Right lung (tissue), 5 donors: ENCODE data around the gene ZFPM1. TPM values are rescaled to one million over a fixed set of nuclear protein-coding genes. Genes with fewer than 3 reads are reported as not detected.

Experiments
- DNase-seq, 2 donors: peaks; one replicate each; pipeline ENCODE4 v3.0.0-alpha.2; 2013
- polyA plus RNA-seq, 5 donors: library from polyadenylated mRNA; unstranded; fragments of 120-200 nt; gene quantifications; one replicate each; pipeline versions ENCODE4 v1.2.1 to v1.2.3, GENCODE V29; 2013; ENCODE audit warnings: inconsistent platforms in 1 of 5, low replicate concordance in 1 of 5; ENCODE audit not compliant: insufficient read length in 5 of 5, insufficient read depth in 1 of 5

The ZFPM1 gene
- polyA plus RNA-seq, 5 donors = 2.1 to 5.5 (median 2.8) TPM

DNA sequence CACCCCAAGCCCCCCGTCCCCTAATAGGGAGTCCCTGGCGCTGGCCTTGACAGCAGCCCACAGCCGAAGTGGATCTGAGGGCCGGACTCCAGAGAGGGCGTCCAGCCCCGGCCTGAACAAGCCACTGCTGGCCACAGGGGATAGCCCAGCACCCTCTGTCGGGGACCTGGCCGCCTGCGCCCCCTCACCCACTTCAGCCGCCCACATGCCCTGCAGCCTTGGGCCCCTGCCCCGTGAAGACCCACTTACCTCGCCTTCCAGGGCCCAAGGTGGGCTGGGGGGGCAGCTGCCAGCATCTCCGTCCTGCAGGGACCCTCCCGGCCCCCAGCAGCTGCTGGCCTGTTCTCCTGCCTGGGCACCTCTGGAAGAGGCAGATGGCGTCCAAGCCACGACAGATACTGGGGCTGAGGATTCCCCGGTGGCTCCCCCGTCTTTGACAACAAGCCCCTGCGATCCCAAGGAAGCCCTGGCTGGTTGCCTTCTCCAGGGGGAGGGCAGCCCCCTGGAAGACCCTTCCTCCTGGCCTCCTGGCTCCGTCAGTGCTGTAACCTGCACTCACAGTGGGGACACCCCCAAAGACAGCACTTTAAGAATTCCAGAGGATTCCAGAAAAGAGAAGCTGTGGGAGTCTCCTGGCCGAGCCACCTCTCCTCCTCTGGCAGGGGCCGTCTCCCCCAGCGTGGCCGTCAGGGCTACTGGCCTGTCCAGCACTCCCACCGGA, 19.3 kb upstream of the ZFPM1 start:
- DNase-seq = no peak

DNA sequence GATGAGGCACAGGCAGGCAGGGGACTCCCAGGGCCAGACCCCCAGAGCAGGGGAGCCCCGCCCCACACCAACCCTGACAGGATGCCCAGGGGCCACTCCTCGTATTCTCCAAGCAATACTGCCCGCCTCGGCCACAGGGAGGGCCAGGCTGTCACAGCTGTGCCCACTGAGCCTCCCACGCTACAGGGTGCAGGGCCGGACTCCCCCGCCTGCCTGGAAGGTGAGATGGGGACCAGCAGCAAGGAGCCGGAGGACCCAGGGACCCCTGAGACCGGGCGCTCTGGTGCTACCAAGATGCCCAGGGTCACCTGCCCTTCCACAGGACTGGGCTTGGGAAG, 18.8 kb upstream of the ZFPM1 start:
- DNase-seq = no peak

GRCh38 chr16:88434746-88435145, 18.3 kb upstream of the ZFPM1 start:
- no peak for DNase-seq

DNA sequence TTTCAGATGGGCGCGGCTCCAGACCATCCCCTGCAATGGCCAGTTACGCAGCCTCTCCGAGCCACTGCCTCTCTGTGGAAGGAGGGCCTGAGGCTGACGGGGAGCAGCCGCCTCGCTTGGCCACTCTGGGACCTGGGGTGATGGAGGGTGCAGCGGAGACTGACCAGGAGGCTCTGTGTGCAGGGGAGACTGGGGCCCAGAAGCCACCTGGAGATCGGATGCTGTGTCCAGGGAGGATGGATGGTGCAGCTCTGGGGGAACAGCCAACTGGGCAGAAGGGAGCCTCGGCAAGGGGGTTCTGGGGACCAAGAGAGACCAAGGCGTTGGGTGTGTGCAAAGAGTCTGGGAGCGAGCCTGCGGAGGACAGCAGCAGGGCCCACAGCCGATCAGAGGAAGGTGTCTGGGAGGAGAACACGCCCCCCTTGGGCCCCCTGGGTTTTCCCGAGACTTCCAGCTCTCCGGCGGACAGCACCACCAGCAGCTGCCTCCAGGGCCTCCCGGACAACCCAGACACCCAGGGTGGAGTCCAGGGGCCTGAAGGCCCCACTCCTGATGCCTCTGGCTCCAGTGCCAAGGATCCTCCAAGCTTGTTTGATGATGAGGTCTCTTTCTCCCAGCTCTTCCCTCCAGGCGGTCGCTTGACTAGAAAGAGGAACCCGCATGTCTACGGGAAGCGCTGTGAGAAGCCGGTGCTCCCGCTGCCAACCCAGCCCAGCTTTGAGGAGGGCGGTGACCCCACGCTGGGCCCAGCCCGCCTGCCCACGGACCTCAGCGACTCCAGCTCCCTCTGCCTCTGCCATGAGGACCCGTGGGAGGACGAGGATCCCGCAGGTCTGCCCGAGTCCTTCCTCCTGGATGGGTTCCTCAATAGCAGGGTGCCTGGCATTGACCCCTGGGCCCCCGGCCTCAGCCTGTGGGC, 17.4 kb upstream of the ZFPM1 start:
- no peak for DNase-seq

GRCh38 chr16:88436796-88437195, 16.3 kb upstream of the ZFPM1 start:
- no peak for DNase-seq

DNA sequence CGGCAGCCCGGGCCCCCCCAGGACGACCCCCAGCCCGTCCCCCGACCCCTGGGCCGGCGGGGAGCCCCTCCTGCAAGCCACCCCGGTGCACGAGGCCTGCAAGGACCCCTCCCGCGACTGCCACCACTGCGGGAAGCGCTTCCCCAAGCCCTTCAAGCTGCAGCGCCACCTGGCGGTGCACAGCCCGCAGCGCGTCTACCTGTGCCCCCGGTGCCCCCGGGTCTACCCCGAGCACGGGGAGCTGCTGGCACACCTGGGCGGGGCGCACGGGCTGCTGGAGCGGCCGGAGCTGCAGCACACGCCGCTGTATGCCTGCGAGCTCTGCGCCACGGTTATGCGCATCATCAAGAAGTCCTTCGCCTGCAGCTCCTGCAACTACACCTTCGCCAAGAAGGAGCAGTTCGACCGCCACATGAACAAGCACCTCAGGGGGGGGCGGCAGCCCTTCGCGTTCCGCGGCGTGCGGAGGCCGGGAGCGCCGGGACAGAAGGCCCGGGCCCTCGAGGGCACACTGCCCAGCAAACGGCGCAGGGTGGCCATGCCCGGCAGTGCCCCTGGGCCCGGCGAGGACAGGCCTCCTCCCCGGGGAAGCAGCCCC, 15.6 kb upstream of the ZFPM1 start:
- no peak for DNase-seq

DNA sequence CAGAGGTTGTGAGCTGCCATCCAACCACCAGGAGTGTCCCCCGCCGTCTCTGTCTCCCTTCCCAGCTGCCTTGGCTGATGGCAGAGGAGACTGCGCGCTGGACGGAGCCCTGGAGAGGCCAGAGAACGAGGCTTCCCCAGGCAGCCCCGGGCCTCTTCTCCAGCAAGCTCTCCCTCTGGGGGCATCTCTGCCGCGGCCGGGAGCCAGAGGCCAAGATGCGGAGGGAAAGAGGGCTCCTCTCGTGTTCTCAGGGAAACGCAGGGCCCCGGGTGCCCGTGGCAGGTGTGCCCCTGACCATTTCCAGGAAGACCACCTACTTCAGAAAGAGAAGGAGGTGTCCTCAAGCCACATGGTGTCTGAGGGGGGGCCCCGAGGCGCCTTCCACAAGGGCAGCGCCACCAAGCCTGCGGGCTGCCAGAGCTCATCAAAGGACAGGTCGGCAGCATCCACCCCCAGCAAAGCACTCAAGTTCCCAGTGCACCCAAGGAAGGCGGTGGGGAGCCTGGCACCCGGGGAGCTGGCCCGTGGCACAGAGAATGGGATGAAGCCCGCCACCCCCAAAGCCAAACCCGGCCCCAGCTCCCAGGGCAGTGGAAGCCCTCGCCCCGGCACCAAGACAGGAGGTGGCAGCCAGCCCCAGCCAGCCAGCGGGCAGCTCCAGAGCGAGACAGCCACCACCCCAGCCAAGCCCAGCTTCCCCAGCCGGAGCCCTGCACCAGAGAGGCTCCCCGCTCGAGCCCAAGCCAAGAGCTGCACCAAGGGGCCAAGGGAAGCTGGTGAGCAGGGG, 14.8 kb upstream of the ZFPM1 start:
- DNase-seq = no peak

GRCh38 chr16:88439016-88439415, 14.1 kb upstream of the ZFPM1 start:
- DNase-seq = no peak

- no peak for DNase-seq
Observed at GRCh38 chr16:88439706-88440105, 13.4 kb upstream of the ZFPM1 start.

DNA sequence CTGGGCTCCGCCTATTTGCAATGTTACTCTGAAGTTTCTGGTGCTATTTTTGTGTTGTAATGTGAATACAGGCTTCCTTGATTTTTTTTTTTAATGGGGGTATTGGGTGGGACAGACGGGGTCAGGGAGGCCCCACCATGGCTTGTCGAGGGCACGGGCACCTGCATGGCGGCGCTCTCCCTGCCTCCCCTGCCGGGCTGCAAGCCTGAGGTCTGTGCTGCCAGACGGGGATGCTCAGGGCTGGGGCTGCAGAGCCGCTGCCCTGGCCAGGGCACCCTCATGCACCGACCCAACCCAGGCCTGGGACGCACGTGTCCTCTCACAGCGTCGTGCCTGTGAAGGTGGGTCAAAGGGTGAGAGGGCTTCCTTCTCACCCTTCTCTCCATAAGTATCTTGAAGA, 13.0 kb upstream of the ZFPM1 start:
- no peak for DNase-seq

- no peak for DNase-seq
Observed at GRCh38 chr16:88440686-88441405, 12.2 kb upstream of the ZFPM1 start.

- no peak for DNase-seq
Observed at GRCh38 chr16:88441460-88441859, 11.6 kb upstream of the ZFPM1 start.

DNA sequence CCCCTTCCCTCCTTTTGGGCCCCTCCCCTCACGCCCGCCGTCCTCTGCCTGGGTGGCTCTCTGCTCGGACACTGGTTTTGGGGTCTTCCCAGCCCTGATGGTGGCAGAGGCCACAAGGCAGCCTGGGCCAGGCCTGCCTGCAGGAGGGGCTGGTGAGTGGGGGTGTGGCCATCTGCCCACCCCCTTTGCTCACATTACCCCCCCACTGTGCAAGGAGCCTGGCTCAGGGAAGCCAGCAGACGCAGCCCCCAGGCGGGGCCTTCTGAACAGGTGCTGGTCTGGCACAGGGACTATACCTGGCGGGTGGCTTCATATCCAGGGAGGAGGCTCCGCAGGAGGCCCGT, 10.7 kb upstream of the ZFPM1 start:
- no peak for DNase-seq

DNA sequence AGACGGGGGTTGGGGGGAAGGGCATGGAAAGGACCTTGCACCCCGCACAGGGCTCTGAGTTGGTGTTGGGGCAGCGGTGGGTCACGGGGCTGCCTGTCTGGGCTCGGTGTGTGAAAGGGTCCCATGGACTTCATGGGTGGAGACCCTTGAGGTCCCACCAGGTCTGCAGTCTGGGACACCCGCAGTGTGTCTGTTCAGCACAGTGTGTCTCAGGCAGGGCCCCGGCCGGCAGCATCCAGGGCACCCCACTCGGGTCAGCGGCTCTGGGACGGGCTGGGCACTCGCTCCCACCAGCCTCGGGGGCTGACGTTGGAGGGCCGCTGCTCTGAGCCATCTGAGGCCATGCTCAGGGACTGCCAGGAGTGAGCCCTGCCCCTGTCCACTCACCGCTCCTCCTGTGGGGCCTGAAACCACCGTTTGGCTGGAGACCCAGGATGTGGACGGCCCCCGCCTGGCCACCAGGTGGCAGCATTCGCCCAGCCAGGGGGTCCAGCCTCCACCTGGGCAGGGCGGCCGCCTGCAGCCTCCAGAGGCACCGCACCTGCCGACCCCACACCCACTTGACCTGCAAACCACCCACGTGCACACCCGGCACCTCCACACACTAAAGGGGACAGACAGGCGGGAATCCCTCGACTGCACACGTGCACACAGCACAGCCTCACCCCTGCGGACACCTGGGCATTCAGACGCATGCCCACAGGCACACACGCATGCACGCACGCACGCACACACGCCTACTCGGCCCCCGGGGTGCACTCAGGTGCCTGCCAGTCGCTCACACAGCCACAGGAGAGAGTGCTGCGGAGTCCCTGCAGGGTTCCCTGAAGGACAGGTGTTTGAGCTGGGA, 10.1 kb upstream of the ZFPM1 start:
- DNase-seq = peak; percentile 54 to 61

- DNase-seq = no peak
Observed at GRCh38 chr16:88444826-88445582, 8.1 kb upstream of the ZFPM1 start.

DNA sequence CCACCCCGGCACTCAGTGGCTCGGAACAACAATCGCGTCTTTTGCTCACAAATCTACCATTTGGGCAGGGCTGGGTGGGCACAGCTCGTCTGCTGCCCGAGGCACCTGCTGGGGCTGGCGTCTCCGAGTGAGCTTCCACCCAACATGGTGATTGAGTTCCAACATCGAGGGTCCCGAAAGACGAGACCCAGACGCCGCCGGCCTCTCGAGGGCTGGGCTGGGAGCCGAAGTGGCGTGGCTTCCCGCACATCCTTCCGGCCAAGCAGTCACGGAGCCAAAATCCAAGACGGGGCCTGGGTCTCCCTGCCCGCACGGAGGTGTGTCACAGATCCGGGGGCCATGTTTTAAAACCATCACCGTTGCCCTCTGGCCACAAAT, 7.5 kb upstream of the ZFPM1 start:
- no peak for DNase-seq

DNA sequence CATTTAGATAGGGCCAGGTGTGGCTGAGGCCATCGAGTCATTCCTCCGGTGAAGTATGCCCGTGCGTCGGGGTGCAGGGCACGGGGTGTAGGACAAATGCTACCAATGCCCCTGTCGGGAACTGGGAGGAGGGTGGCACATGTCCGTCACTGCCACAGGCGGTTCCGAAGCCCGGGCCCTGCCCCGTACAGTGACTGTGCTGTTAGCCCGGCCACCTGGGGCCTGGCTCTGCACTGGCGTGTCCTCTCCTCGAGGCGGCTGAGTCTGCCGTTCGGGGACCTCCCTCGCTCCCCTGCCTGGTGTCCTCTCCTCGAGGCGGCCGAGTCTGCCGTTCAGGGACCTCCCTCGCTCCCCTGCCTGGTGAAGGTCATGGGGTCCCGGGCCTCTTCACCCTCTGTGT, 7.0 kb upstream of the ZFPM1 start:
- no peak for DNase-seq

DNA sequence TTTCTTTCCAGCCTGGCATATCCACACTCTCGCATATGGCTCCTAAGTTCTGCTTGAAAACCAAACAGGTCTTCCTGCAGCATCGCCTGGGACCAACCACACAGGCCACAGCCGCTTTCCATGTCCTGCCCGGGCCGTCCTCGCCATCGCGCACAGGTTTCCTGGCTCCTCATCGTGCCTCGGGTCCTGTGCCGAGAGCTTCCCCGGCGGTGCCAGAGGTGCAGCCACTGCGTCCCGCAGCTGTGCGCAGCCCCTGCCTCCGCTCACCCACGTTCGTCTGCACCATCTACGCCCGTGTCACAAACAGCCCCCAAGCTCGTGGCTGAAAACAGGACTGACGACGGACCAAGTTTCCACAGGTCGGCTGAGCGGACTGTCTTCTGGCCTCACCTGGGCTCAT, 6.3 kb upstream of the ZFPM1 start:
- DNase-seq = no peak

GRCh38 chr16:88447881-88448280, 5.2 kb upstream of the ZFPM1 start:
- no peak for DNase-seq
